Measurements from ENCODE around the gene REV1.
A peak's percentile ranks its signal among the peaks of the same experiment; 100 is the strongest.

The REV1 gene

DNA sequence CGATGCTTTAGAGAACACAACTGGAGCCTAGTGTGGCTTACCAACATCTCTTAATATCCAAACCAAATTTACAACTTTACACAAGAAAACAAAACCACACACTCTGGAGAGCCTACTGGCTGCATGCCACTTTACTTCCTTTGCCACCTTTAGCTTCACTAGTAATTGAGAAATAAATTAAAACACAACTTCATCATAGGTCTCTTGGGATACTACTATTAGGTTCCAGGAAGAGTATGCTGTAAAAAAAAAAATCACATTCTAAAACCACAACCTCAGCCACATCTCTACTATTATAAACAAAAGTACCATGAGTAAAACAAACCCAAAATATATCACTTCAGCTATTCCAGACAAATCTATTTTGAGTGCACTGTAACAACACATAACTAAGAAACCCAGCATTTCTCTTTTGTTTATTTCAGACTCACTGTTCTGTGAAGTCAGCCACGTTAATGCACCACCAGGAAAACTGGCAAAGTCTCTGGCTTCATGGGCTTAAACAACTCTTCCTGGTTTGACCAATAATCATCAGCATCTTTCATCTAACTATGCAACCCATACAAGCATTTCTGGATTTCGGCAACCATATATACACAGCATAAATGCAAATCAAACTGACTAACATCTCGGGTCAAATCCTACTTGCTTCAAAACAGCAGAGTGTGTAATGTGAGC lies 59.1 kb downstream of the REV1 start:
- peaks cover 29 to 57% of the 10 kb centered on the region in 2 experiments for H3K36me3 ChIP-seq (ENCODE audit: control insufficient read depth in 2 of 2, insufficient read depth in 1 of 2, low read length in 2 of 2)
- POLR2A ChIA-PET: no interaction called here
- CTCF ChIA-PET: interaction anchor here (1.0 kb wide), 1 partner anchor 60 kb away, joined by 5 read pairs; no protein-coding TSS in a partner anchor

DNA sequence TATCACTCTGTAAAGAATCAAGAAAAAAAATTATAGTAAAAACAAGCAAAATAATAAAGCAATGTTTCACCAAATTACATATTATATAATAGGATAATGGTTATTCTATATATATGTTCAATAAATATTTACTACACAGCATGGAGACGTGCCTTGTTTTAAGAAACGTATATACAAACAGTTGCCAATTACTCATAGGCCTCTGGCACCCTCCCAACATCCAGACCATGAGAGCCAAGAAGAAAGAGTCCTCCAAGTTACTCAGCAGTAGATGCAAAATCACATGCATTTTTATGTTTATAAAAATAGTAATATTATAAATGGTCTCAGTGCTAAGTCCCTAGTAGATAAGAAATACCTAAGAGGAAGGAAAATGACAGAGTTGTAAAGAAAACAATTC lies 64.8 kb downstream of the REV1 start:
- ChIA-PET CTCF (no interaction called here), POLR2A (no interaction called here)
- peaks cover 56 to 81% of the 10 kb centered on the region in 2 experiments for H3K36me3 ChIP-seq (ENCODE audit: control insufficient read depth in 2 of 2, insufficient read depth in 1 of 2, low read length in 2 of 2)
- no peak overlapping the region for H3K27ac ChIP-seq (ENCODE audit: extremely low read depth, low read depth, low read length)
- TF ChIP-seq ZBTB8A (tag by site-specific recombination; IDR thresholded peaks at IDR 0.05) (no peak), HOXA7 (CRISPR knock-in tag; IDR thresholded peaks at IDR 0.05; ENCODE audit: borderline replicate concordance) (no peak)
- no peaks in the 10 kb centered on the region for H3K4me1 ChIP-seq (ENCODE audit: control insufficient read depth, insufficient read depth, low read length)
- H3K4me3 ChIP-seq (ENCODE audit: low read depth, low read length): no peak overlapping the region
- no peaks in the 10 kb centered on the region for H3K9me3 ChIP-seq (ENCODE audit: control insufficient read depth, insufficient read depth, low read depth, low read length)

More for the DNA sequence above, 59.1 kb downstream of the REV1 start:
- H3K4me1 ChIP-seq (ENCODE audit: control insufficient read depth, insufficient read depth, low read length): no peaks in the 10 kb centered on the region
- H3K9me3 ChIP-seq (ENCODE audit: control insufficient read depth, insufficient read depth, low read depth, low read length): no peaks in the 10 kb centered on the region
- H3K27ac ChIP-seq (ENCODE audit: extremely low read depth, low read depth, low read length): no peak overlapping the region
- no peak overlapping the region for H3K4me3 ChIP-seq (ENCODE audit: low read depth, low read length)
- TF ChIP-seq ZNF501 (tag by site-specific recombination; IDR thresholded peaks at IDR 0.05) (no peak), BCL11A (tag by site-specific recombination; IDR thresholded peaks at IDR 0.05; ENCODE audit: low read depth) (peak; percentile 76; the same call in 1 of the 2 replicates), RBAK (tag by site-specific recombination; IDR thresholded peaks at IDR 0.05) (no peak), EGR2 (tag by site-specific recombination; IDR thresholded peaks at IDR 0.05; ENCODE audit: low read depth) (no peak), HOXA7 (CRISPR knock-in tag; IDR thresholded peaks at IDR 0.05; ENCODE audit: borderline replicate concordance) (no peak), REPIN1 (tag by site-specific recombination; IDR thresholded peaks at IDR 0.05; ENCODE audit: low read depth) (no peak), YY1 (tag by site-specific recombination; IDR thresholded peaks at IDR 0.05) (no peak), ZNF626 (tag by site-specific recombination; IDR thresholded peaks at IDR 0.05) (no peak), ZNF341 (tag by site-specific recombination; IDR thresholded peaks at IDR 0.05; ENCODE audit: low read depth) (no peak), ZNF274 (IDR thresholded peaks at IDR 0.05; ENCODE audit: low read length) (no peak), ZNF274 (tag by site-specific recombination; IDR thresholded peaks at IDR 0.05; ENCODE audit: borderline replicate concordance) (no peak), ZNF155 (tag by site-specific recombination; IDR thresholded peaks at IDR 0.05) (no peak), HOXC10 (CRISPR knock-in tag; IDR thresholded peaks at IDR 0.05) (no peak), ZNF529 (tag by site-specific recombination; IDR thresholded peaks at IDR 0.05; ENCODE audit: insufficient replicate concordance) (no peak)
- TF ChIP-seq, protein P1, sequence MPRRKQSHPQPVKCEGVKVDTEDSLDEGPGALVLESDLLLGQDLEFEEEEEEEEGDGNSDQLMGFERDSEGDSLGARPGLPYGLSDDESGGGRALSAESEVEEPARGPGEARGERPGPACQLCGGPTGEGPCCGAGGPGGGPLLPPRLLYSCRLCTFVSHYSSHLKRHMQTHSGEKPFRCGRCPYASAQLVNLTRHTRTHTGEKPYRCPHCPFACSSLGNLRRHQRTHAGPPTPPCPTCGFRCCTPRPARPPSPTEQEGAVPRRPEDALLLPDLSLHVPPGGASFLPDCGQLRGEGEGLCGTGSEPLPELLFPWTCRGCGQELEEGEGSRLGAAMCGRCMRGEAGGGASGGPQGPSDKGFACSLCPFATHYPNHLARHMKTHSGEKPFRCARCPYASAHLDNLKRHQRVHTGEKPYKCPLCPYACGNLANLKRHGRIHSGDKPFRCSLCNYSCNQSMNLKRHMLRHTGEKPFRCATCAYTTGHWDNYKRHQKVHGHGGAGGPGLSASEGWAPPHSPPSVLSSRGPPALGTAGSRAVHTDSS (tag by site-specific recombination; IDR thresholded peaks at IDR 0.05): no peak
- TF ChIP-seq, protein P2, sequence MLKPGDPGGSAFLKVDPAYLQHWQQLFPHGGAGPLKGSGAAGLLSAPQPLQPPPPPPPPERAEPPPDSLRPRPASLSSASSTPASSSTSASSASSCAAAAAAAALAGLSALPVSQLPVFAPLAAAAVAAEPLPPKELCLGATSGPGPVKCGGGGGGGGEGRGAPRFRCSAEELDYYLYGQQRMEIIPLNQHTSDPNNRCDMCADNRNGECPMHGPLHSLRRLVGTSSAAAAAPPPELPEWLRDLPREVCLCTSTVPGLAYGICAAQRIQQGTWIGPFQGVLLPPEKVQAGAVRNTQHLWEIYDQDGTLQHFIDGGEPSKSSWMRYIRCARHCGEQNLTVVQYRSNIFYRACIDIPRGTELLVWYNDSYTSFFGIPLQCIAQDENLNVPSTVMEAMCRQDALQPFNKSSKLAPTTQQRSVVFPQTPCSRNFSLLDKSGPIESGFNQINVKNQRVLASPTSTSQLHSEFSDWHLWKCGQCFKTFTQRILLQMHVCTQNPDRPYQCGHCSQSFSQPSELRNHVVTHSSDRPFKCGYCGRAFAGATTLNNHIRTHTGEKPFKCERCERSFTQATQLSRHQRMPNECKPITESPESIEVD (tag by site-specific recombination; IDR thresholded peaks at IDR 0.05): peak; percentile 68; the same call in 1 of the 2 replicates

DNA sequence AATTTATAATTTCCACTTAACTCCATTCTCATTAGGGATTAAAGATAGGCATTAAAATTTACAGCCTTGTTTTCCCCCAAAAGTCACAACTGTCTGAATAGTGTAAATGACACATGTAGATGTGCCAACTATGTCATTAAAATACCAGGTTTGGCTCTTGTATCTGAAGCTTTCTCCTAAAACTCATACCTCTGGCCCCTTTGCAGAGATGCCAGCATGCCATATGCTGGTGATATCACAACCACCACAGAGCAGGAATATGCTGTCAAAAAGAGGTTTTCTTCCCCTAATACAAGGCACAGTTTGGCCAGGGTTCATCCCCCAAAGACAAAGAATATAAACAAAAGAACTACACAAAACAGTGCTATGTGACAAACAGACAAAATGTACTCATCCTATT lies 65.4 kb downstream of the REV1 start:
- Histone ChIP-seq H3K4me3 (ENCODE audit: low read depth, low read length) (no peak overlapping the region), H3K4me1 (ENCODE audit: control insufficient read depth, insufficient read depth, low read length) (no peaks in the 10 kb centered on the region), H3K36me3 (ENCODE audit: control insufficient read depth in 2 of 2, insufficient read depth in 1 of 2, low read length in 2 of 2) (peaks cover 58 to 84% of the 10 kb centered on the region in 2 experiments), H3K27ac (ENCODE audit: extremely low read depth, low read depth, low read length) (no peak overlapping the region), H3K9me3 (ENCODE audit: control insufficient read depth, insufficient read depth, low read depth, low read length) (no peaks in the 10 kb centered on the region)
- TF ChIP-seq ZNF37A (tag by site-specific recombination; IDR thresholded peaks at IDR 0.05): no peak
- TF ChIP-seq, protein P3, sequence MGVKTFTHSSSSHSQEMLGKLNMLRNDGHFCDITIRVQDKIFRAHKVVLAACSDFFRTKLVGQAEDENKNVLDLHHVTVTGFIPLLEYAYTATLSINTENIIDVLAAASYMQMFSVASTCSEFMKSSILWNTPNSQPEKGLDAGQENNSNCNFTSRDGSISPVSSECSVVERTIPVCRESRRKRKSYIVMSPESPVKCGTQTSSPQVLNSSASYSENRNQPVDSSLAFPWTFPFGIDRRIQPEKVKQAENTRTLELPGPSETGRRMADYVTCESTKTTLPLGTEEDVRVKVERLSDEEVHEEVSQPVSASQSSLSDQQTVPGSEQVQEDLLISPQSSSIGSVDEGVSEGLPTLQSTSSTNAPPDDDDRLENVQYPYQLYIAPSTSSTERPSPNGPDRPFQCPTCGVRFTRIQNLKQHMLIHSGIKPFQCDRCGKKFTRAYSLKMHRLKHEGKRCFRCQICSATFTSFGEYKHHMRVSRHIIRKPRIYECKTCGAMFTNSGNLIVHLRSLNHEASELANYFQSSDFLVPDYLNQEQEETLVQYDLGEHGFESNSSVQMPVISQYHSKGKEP (tag by site-specific recombination; IDR thresholded peaks at IDR 0.05): no peak
- no peak for TF ChIP-seq ZNF654 (tag by site-specific recombination; IDR thresholded peaks at IDR 0.05; ENCODE audit: low read depth)
- TF ChIP-seq ZFP69B (tag by site-specific recombination; IDR thresholded peaks at IDR 0.05): no peak
- TF ChIP-seq SCRT2 (tag by site-specific recombination; IDR thresholded peaks at IDR 0.05): no peak
- TF ChIP-seq ZNF404 (tag by site-specific recombination; IDR thresholded peaks at IDR 0.05): no peak
- no peak for TF ChIP-seq ZNF211 (tag by site-specific recombination; IDR thresholded peaks at IDR 0.05; ENCODE audit: low read depth)
- TF ChIP-seq, protein P4, sequence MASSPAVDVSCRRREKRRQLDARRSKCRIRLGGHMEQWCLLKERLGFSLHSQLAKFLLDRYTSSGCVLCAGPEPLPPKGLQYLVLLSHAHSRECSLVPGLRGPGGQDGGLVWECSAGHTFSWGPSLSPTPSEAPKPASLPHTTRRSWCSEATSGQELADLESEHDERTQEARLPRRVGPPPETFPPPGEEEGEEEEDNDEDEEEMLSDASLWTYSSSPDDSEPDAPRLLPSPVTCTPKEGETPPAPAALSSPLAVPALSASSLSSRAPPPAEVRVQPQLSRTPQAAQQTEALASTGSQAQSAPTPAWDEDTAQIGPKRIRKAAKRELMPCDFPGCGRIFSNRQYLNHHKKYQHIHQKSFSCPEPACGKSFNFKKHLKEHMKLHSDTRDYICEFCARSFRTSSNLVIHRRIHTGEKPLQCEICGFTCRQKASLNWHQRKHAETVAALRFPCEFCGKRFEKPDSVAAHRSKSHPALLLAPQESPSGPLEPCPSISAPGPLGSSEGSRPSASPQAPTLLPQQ (tag by site-specific recombination; IDR thresholded peaks at IDR 0.05): no peak
- POLR2A ChIA-PET: no interaction called here
- CTCF ChIA-PET: no interaction called here
